Transverse colon (tissue), 4 donors: Measurements from ENCODE around the gene TCAIM. TPM values are rescaled to one million over a fixed set of nuclear protein-coding genes. Genes with fewer than 3 reads are reported as not detected.
"Not testable (repeated sequence)": the region's sequence is repeated elsewhere in the genome, so short reads cannot be mapped to it uniquely, and the experiment has no call there.

Experiments
- DNase-seq: peaks from one replicate; pipeline ENCODE4 v3.0.0-alpha.2; 2019
- H3K27ac ChIP-seq, 4 donors: fragments of 200-600 bp; sonication (generic); 2 replicates each; pipeline ENCODE4 v1.5.1; 2016 to 2018; ENCODE audit warnings: inconsistent platforms in 4 of 4
- H3K27me3 ChIP-seq: fragments of 200-600 bp; sonication (generic); 2 replicates; pipeline ENCODE4 v1.5.1; 2017; ENCODE audit warnings: inconsistent platforms
- H3K36me3 ChIP-seq, 4 donors: fragments of 200-600 bp; sonication (generic); 2 replicates each; pipeline ENCODE4 v1.5.1; 2017 to 2019; ENCODE audit warnings: inconsistent platforms in 4 of 4
- H3K4me1 ChIP-seq, 4 donors: fragments of 200-600 bp; sonication (generic); 2 replicates each; pipeline ENCODE4 v1.5.1; 2017 to 2020; ENCODE audit warnings: inconsistent platforms in 4 of 4
- H3K4me3 ChIP-seq, 4 donors: fragments of 200-600 bp; sonication (generic); 1 replicate in 1 of 4; 2 replicates in 3 of 4; pipeline versions ENCODE4 v1.5.1 to v1.6.1; 2017 to 2019; ENCODE audit warnings: inconsistent platforms in 4 of 4
- H3K9me3 ChIP-seq, 2 donors: fragments of 200-600 bp; sonication (generic); 2 replicates each; pipeline ENCODE4 v1.5.1; 2017 to 2019; ENCODE audit warnings: inconsistent platforms in 2 of 2
- CTCF ChIP-seq, 5 experiments: fragments of 200-600 bp in 3 of 5; fragments of 450-650 bp in 2 of 5; sonication (generic) in 3 of 5; IDR thresholded peaks; 1 replicate in 2 of 5; 2 replicates in 3 of 5; pipeline ENCODE4 v1.5.1; 2016 to 2017; ENCODE audit warnings: antibody characterized with exemption in 5 of 5, inconsistent platforms in 3 of 5, mild to moderate bottlenecking in 2 of 5, moderate library complexity in 1 of 5
- EP300 ChIP-seq: sonication (generic); formaldehyde crosslinking; IDR thresholded peaks from one replicate; pipeline ENCODE4 v1.6.1; 2017; ENCODE audit warnings: antibody characterized with exemption, low read depth
- POLR2A ChIP-seq: fragments of 450-650 bp; IDR thresholded peaks from one replicate; pipeline ENCODE4 v1.6.1; 2016; ENCODE audit warnings: antibody characterized with exemption, mild to moderate bottlenecking, moderate library complexity
- POLR2AphosphoS5 ChIP-seq, 3 donors: sonication (generic); formaldehyde crosslinking; IDR thresholded peaks; one replicate each; pipeline ENCODE4 v1.6.1; 2016; ENCODE audit warnings: antibody characterized with exemption in 3 of 3
- WGBS, 2 donors: methylation state at CpG; one replicate each; pipeline ENCODE4 v1.1.5; 2018; ENCODE audit warnings: low coverage in 1 of 2; 5-methylcytosine and 5-hydroxymethylcytosine counted together
- in situ Hi-C, 4 donors: fragments of 200-750 bp; cut with MboI; loops; one replicate each; pipeline versions ENCODE4 v1.15.0 to v1.15.1; 2017; ENCODE audit warnings: low sequenced_read_pairs in 3 of 4, low pct_ligation_motif_present in 1 of 4, low pct_unique_long_range_greater_than_20kb in 1 of 4
- intact Hi-C: fragments of 100-400 bp; cut with DNase I; formaldehyde crosslinking; loops from one replicate; pipeline ENCODE4 v1.15.1; 2023; ENCODE audit warnings: low total_unique reads
- total RNA-seq, 4 donors: library from RNA; depleted of rRNA; stranded (reverse); fragments of >200 nt; gene quantifications; one replicate each; pipeline ENCODE4 v1.1.0, GENCODE V29; 2016

The TCAIM gene
- total RNA-seq, 4 donors from 2014 or later: 2.2 to 19.5 (median 14.6) TPM

- intact Hi-C loops (loop anchor here (10.0 kb wide), 1 partner anchor 1068 kb away; no protein-coding TSS in a partner anchor), in situ Hi-C loops (no loop called here)
- WGBS, 2 donors: 91 to 92% methylated on average over 9 of the region's 9 CpGs
- H3K9me3 ChIP-seq: no peaks in the 10 kb centered on the region
- no peak for DNase-seq
- H3K36me3 ChIP-seq: peaks cover 0 to 13% (median 6%) of the 10 kb centered on the region in 4 donors
- H3K27ac ChIP-seq: no peak overlapping the region
- no peak overlapping the region for H3K4me3 ChIP-seq
- H3K4me1 ChIP-seq: no peaks in the 10 kb centered on the region
- TF ChIP-seq CTCF (IDR thresholded peaks at IDR 0.05): no peak
- no peak for TF ChIP-seq POLR2A
- no peak for TF ChIP-seq EP300
- no peaks in the 10 kb centered on the region for H3K27me3 ChIP-seq
These were observed 57.9 kb downstream of the TCAIM start for GRCh38 chr3:44396200-44397171.

GRCh38 chr3:44398271-44398670 is 59.7 kb downstream of the TCAIM start:
- H3K9me3 ChIP-seq, H3K4me1 ChIP-seq, DNase-seq, H3K27ac ChIP-seq, H3K4me3 ChIP-seq, H3K27me3 ChIP-seq, in situ Hi-C loops: not testable (repeated sequence)
- 95 to 96% methylated on average over 8 of the region's 8 CpGs for WGBS, 2 donors
- H3K36me3 ChIP-seq: peaks cover 0 to 13% (median 3%) of the 10 kb centered on the region in 4 donors
- intact Hi-C loops: loop anchor here (10.0 kb wide), 1 partner anchor 1067 kb away; no protein-coding TSS in a partner anchor

- intact Hi-C loops: loop anchor here (10.0 kb wide), 1 partner anchor 1066 kb away; no protein-coding TSS in a partner anchor
These were observed 60.3 kb downstream of the TCAIM start for GRCh38 chr3:44398853-44399252.

GRCh38 chr3:44400771-44401170 is 62.2 kb downstream of the TCAIM start:
- no peak for DNase-seq
- Histone ChIP-seq H3K4me3 (no peak overlapping the region), H3K27me3 (no peaks in the 10 kb centered on the region), H3K36me3 (peaks cover 0 to 13% (median 3%) of the 10 kb centered on the region in 4 donors), H3K4me1 (no peaks in the 10 kb centered on the region), H3K9me3 (no peaks in the 10 kb centered on the region), H3K27ac (no peak overlapping the region)
- TF ChIP-seq EP300: no peak
- TF ChIP-seq CTCF (IDR thresholded peaks at IDR 0.05): no peak
- no peak for TF ChIP-seq POLR2AphosphoS5 (IDR thresholded peaks at IDR 0.05)
- TF ChIP-seq POLR2A: no peak
- in situ Hi-C loops (no loop called here), intact Hi-C loops (no loop called here)
- 76% methylated on average over 2 of the region's 2 CpGs; no CpG with 5 or more reads in 1 of the 2 donors for WGBS, 2 donors

More at GRCh38 chr3:44398853-44399252, 60.3 kb downstream of the TCAIM start:
- in situ Hi-C loops: no loop called here
- WGBS, 2 donors: 64 to 69% methylated on average over 3 to 4 of the region's 4 CpGs
- Histone ChIP-seq H3K27me3 (no peaks in the 10 kb centered on the region), H3K27ac (no peak overlapping the region), H3K4me1 (no peaks in the 10 kb centered on the region), H3K9me3 (no peaks in the 10 kb centered on the region), H3K4me3 (no peak overlapping the region), H3K36me3 (peaks cover 0 to 13% (median 3%) of the 10 kb centered on the region in 4 donors)
- TF ChIP-seq POLR2AphosphoS5 (IDR thresholded peaks at IDR 0.05) (no peak), POLR2A (no peak), CTCF (IDR thresholded peaks at IDR 0.05) (no peak), EP300 (no peak)
- DNase-seq: no peak
